WTC11 (cell line): ENCODE results near the gene LRR1. TPM values are rescaled to one million over a fixed set of nuclear protein-coding genes. Genes with fewer than 3 reads are reported as not detected.

Experiments used
- ATAC-seq: fragments of 200-7000 bp; cut with Tn5 transposase; 2 replicates; pipeline ENCODE4 v1.10.0; 2021; ENCODE audit warnings: mild to moderate bottlenecking, moderate library complexity
- Bru-seq: library from RNA; stranded (reverse); fragments of 400-500 nt; gene quantifications from one replicate; lab custom pipeline; 2021; lab: Mats Ljungman, UMichigan
- CTCF ChIA-PET: fragments of 300-600 bp; sonication (Branson Sonifier 250); formaldehyde crosslinking; loops from one replicate; lab custom pipeline; 2021; ENCODE audit warnings: antibody characterized with exemption; lab: Charles Lee
- POLR2A ChIA-PET: fragments of 350-600 bp; sonication (Branson Sonifier 250); formaldehyde crosslinking; loops from one replicate; lab custom pipeline; 2021; ENCODE audit warnings: antibody characterized with exemption; lab: Charles Lee
- DNase-seq: peaks from one replicate; pipeline ENCODE4 v3.0.0; 2021; ENCODE audit warnings: low spot score
- H3K27ac Mint-ChIP-seq: 2 replicates; pipeline ENCODE4 v1.8.0; 2021; ENCODE audit warnings: mixed read lengths
- H3K27me3 Mint-ChIP-seq: 2 replicates; pipeline ENCODE4 v1.8.0; 2021; ENCODE audit warnings: low read depth, mild to moderate bottlenecking, moderate library complexity, mixed read lengths
- H3K36me3 Mint-ChIP-seq: 2 replicates; pipeline ENCODE4 v1.8.0; 2021; ENCODE audit warnings: mixed read lengths
- H3K4me1 Mint-ChIP-seq: 2 replicates; pipeline ENCODE4 v1.8.0; 2022; ENCODE audit warnings: mixed read lengths
- H3K4me3 Mint-ChIP-seq: 2 replicates; pipeline ENCODE4 v1.8.0; 2021; ENCODE audit warnings: mild to moderate bottlenecking, moderate library complexity, mixed read lengths
- H3K9me3 Mint-ChIP-seq: 2 replicates; pipeline ENCODE4 v1.8.0; 2021; ENCODE audit warnings: mixed read lengths
- AR ChIP-seq: fragments of 250-450 bp; sonication (Bioruptor Pico); IDR thresholded peaks from 2 replicates; pipeline ENCODE4 v1.9.0; 2021; ENCODE audit warnings: mild to moderate bottlenecking
- CREB1 ChIP-seq: sonication (generic); formaldehyde crosslinking; IDR thresholded peaks from 2 replicates; pipeline ENCODE4 v1.8.0; 2023; ENCODE audit warnings: mild to moderate bottlenecking, missing genetic modification reagents
- EMX1 ChIP-seq: fragments of 250-450 bp; sonication (Bioruptor Pico); IDR thresholded peaks from 2 replicates; pipeline ENCODE4 v1.8.0; 2021; ENCODE audit warnings: mild to moderate bottlenecking
- ESRRA ChIP-seq: sonication (generic); formaldehyde crosslinking; IDR thresholded peaks from 2 replicates; pipeline ENCODE4 v1.8.1; 2022; ENCODE audit warnings: mild to moderate bottlenecking, missing genetic modification reagents, borderline replicate concordance
- GRHL2 ChIP-seq: fragments of 250-450 bp; sonication (Bioruptor Pico); IDR thresholded peaks from 2 replicates; pipeline ENCODE4 v1.8.0; 2022; ENCODE audit warnings: mild to moderate bottlenecking, moderate library complexity; ENCODE audit not compliant: insufficient replicate concordance, severe bottlenecking
- JUN ChIP-seq: sonication (generic); formaldehyde crosslinking; IDR thresholded peaks from 2 replicates; pipeline ENCODE4 v1.8.0; 2023; ENCODE audit warnings: mild to moderate bottlenecking, missing genetic modification reagents
- PRRX2 ChIP-seq: fragments of 250-450 bp; sonication (Bioruptor Pico); IDR thresholded peaks from 2 replicates; pipeline ENCODE4 v1.8.0; 2021; ENCODE audit warnings: mild to moderate bottlenecking
- SMAD4 ChIP-seq: sonication (generic); formaldehyde crosslinking; IDR thresholded peaks from 2 replicates; pipeline ENCODE4 v1.8.0; 2022; ENCODE audit warnings: mild to moderate bottlenecking, missing genetic modification reagents
- SP1 ChIP-seq: sonication (generic); formaldehyde crosslinking; conservative IDR thresholded peaks from 2 replicates; pipeline ENCODE4 v1.8.1; 2022; ENCODE audit warnings: missing genetic modification reagents
- ZBTB43 ChIP-seq: sonication (generic); formaldehyde crosslinking; IDR thresholded peaks from 2 replicates; pipeline ENCODE4 v1.8.1; 2023; ENCODE audit warnings: mild to moderate bottlenecking, missing genetic modification reagents
- ZNF232 ChIP-seq: sonication (generic); formaldehyde crosslinking; IDR thresholded peaks from 2 replicates; pipeline ENCODE4 v1.8.0; 2022; ENCODE audit warnings: mild to moderate bottlenecking, missing genetic modification reagents
- ZNF396 ChIP-seq: fragments of 250-450 bp; sonication (Bioruptor Pico); IDR thresholded peaks from 2 replicates; pipeline ENCODE4 v1.8.0; 2021; ENCODE audit warnings: mild to moderate bottlenecking, moderate library complexity, borderline replicate concordance
- ZNF423 ChIP-seq: fragments of 250-450 bp; sonication (Bioruptor Pico); IDR thresholded peaks from 2 replicates; pipeline ENCODE4 v2.1.2; 2022; ENCODE audit warnings: mild to moderate bottlenecking, moderate library complexity
- long read RNA-seq, 3 experiments: library from RNA in 1 of 3; library from capped mRNA in 1 of 3; library from polyadenylated mRNA in 1 of 3; unstranded in 2 of 3; stranded (forward) in 1 of 3; transcript quantifications; one replicate each; pipeline ENCODE4 v2.0.0, GENCODE V29; 2021
- total RNA-seq: library from RNA; stranded (reverse); gene quantifications from 3 replicates; pipeline ENCODE4 v1.2.3, GENCODE V29; 2021
- TF ChIP-seq, protein P1 (sequence below): fragments of 250-450 bp; sonication (Bioruptor Pico); IDR thresholded peaks from 2 replicates; pipeline ENCODE4 v1.9.0; 2021; ENCODE audit warnings: mild to moderate bottlenecking, borderline replicate concordance
- TF ChIP-seq, protein P2 (sequence below): sonication (generic); formaldehyde crosslinking; IDR thresholded peaks from 2 replicates; pipeline ENCODE4 v1.8.1; 2023; ENCODE audit warnings: mild to moderate bottlenecking, missing genetic modification reagents, borderline replicate concordance
- TF ChIP-seq, protein P3 (sequence below): sonication (generic); formaldehyde crosslinking; IDR thresholded peaks from 2 replicates; pipeline ENCODE4 v1.8.0; 2022; ENCODE audit warnings: mild to moderate bottlenecking, missing genetic modification reagents
- TF ChIP-seq, protein P4 (sequence below): sonication (generic); formaldehyde crosslinking; IDR thresholded peaks from 2 replicates; pipeline ENCODE4 v1.8.1; 2022; ENCODE audit warnings: mild to moderate bottlenecking, missing genetic modification reagents, moderate library complexity, borderline replicate concordance

The LRR1 gene, protein sequence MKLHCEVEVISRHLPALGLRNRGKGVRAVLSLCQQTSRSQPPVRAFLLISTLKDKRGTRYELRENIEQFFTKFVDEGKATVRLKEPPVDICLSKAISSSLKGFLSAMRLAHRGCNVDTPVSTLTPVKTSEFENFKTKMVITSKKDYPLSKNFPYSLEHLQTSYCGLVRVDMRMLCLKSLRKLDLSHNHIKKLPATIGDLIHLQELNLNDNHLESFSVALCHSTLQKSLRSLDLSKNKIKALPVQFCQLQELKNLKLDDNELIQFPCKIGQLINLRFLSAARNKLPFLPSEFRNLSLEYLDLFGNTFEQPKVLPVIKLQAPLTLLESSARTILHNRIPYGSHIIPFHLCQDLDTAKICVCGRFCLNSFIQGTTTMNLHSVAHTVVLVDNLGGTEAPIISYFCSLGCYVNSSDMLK
- total RNA-seq = 32.5 to 42.6 TPM (median 32.8 TPM) in 3 replicates
- percentile 84 among the genes with signal in this experiment for Bru-seq, nascent RNA
- long read RNA-seq, experiment 1, transcript LRR1-201 (4 exons, 1,745 nt) = major isoform, 36 of 77 reads
- long read RNA-seq, experiment 1, transcript LRR1-202 (3 exons, 957 nt) = minor isoform, 17 of 77 reads
- long read RNA-seq, experiment 1, partial matches to known transcripts = 7 of 77 reads
- long read RNA-seq, experiment 1, other reads (novel, unspliced or antisense) = 17 of 77 reads
- long read RNA-seq, experiment 2, transcript LRR1-201 (4 exons, 1,745 nt) = major isoform, 16 of 36 reads
- long read RNA-seq, experiment 2, transcript LRR1-202 (3 exons, 957 nt) = minor isoform, 11 of 36 reads
- long read RNA-seq, experiment 2, partial matches to known transcripts = 4 of 36 reads
- long read RNA-seq, experiment 2, other reads (novel, unspliced or antisense) = 5 of 36 reads
- long read RNA-seq, experiment 3, transcript LRR1-201 (4 exons, 1,745 nt) = major isoform, 141 of 181 reads
- long read RNA-seq, experiment 3, transcript LRR1-202 (3 exons, 957 nt) = minor isoform, 15 of 181 reads
- long read RNA-seq, experiment 3, partial matches to known transcripts = 13 of 181 reads
- long read RNA-seq, experiment 3, other reads (novel, unspliced or antisense) = 12 of 181 reads

DNA sequence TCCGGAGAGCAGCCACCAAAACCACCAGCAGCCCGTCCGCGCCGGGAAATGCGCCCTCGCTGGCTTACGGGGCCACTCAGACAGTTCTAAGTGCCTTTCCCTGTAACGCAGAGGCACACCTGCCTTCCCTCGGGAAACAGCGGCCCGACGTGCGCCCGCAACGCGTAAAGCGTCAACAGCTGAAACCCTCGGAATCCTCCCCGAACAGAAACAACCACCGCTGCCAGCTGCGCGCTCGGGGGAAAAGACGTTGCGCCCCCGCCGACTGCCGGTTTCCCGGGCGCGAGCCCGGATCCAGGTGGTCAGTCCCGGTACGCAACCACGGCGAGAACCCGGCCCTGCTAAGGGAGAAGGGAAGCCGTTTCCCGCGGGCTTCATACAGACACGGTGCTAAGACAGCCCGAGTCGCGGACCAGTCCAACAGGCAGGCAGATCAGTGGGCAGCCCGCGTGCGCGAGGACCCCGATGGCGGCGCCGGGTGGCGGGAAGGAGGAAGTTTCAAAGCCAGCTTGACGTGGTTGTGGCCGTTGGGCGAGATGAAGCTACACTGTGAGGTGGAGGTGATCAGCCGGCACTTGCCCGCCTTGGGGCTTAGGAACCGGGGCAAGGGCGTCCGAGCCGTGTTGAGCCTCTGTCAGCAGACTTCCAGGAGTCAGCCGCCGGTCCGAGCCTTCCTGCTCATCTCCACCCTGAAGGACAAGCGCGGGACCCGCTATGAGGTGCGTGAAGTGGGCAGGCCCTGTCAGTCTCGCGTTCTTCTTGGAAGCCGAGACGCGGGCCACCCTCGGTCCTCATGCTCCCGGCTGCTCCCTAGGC lies at the start of gene LRR1:
Gene LRR1 (plus strand): TSS at position 456 of the 816 bp plus-strand sequence. CDS start 81 bp downstream, at position 537.
- ATAC-seq = peak; percentile 74
- ChIA-PET CTCF (interaction anchor here (1.4 to 5.5 kb wide), 4 partner anchors 12 to 137 kb away, joined by 6 to 43 read pairs (median 10); partner anchors contain the start of genes MGAT2, RPL36AL and RPS29), POLR2A (interaction anchor here (0.6 to 4.1 kb wide), 5 partner anchors 13 to 170 kb away, joined by 4 to 26 read pairs (median 7); partner anchors contain the start of genes DNAAF2, KLHDC2, MGAT2 and RPL36AL)
- Mint-ChIP-seq H3K9me3 (no peaks in the 10 kb centered on the region), H3K4me3 (peak within 1 kb of the TSS; percentile 84), H3K4me1 (peaks cover 10% of the 10 kb centered on the region), H3K36me3 (0 out of 2 replicates have a peak, but pooled peaks cover 3% of the 10 kb centered on the region), H3K27me3 (peaks cover 5% of the 10 kb centered on the region), H3K27ac (peak within 1 kb of the TSS; percentile 94)
- DNase-seq = peak; percentile 83
- TF ChIP-seq PRRX2 (CRISPR knock-in tag) (no peak), ZNF423 (CRISPR knock-in tag) (no peak), CREB1 (0 out of 2 replicates have a peak, but pooled peaks have one; percentile 29), SMAD4 (peak; percentile 53; the same call in 1 of the 2 replicates), EMX1 (no peak), ZNF396 (CRISPR knock-in tag) (no peak), ESRRA (peak; percentile 69; the same call in 1 of the 2 replicates), SP1 (peak; percentile 70), ZNF232 (CRISPR knock-in tag) (peak; percentile 57; the same call in 1 of the 2 replicates), GRHL2 (CRISPR knock-in tag) (no peak), ZBTB43 (CRISPR knock-in tag) (0 out of 2 replicates have a peak, but pooled peaks have one; percentile 21), AR (no peak), JUN (0 out of 2 replicates have a peak, but pooled peaks have one; percentile 47)
- TF ChIP-seq, protein P1, sequence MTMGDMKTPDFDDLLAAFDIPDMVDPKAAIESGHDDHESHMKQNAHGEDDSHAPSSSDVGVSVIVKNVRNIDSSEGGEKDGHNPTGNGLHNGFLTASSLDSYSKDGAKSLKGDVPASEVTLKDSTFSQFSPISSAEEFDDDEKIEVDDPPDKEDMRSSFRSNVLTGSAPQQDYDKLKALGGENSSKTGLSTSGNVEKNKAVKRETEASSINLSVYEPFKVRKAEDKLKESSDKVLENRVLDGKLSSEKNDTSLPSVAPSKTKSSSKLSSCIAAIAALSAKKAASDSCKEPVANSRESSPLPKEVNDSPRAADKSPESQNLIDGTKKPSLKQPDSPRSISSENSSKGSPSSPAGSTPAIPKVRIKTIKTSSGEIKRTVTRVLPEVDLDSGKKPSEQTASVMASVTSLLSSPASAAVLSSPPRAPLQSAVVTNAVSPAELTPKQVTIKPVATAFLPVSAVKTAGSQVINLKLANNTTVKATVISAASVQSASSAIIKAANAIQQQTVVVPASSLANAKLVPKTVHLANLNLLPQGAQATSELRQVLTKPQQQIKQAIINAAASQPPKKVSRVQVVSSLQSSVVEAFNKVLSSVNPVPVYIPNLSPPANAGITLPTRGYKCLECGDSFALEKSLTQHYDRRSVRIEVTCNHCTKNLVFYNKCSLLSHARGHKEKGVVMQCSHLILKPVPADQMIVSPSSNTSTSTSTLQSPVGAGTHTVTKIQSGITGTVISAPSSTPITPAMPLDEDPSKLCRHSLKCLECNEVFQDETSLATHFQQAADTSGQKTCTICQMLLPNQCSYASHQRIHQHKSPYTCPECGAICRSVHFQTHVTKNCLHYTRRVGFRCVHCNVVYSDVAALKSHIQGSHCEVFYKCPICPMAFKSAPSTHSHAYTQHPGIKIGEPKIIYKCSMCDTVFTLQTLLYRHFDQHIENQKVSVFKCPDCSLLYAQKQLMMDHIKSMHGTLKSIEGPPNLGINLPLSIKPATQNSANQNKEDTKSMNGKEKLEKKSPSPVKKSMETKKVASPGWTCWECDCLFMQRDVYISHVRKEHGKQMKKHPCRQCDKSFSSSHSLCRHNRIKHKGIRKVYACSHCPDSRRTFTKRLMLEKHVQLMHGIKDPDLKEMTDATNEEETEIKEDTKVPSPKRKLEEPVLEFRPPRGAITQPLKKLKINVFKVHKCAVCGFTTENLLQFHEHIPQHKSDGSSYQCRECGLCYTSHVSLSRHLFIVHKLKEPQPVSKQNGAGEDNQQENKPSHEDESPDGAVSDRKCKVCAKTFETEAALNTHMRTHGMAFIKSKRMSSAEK = no peak
- TF ChIP-seq, protein P2, sequence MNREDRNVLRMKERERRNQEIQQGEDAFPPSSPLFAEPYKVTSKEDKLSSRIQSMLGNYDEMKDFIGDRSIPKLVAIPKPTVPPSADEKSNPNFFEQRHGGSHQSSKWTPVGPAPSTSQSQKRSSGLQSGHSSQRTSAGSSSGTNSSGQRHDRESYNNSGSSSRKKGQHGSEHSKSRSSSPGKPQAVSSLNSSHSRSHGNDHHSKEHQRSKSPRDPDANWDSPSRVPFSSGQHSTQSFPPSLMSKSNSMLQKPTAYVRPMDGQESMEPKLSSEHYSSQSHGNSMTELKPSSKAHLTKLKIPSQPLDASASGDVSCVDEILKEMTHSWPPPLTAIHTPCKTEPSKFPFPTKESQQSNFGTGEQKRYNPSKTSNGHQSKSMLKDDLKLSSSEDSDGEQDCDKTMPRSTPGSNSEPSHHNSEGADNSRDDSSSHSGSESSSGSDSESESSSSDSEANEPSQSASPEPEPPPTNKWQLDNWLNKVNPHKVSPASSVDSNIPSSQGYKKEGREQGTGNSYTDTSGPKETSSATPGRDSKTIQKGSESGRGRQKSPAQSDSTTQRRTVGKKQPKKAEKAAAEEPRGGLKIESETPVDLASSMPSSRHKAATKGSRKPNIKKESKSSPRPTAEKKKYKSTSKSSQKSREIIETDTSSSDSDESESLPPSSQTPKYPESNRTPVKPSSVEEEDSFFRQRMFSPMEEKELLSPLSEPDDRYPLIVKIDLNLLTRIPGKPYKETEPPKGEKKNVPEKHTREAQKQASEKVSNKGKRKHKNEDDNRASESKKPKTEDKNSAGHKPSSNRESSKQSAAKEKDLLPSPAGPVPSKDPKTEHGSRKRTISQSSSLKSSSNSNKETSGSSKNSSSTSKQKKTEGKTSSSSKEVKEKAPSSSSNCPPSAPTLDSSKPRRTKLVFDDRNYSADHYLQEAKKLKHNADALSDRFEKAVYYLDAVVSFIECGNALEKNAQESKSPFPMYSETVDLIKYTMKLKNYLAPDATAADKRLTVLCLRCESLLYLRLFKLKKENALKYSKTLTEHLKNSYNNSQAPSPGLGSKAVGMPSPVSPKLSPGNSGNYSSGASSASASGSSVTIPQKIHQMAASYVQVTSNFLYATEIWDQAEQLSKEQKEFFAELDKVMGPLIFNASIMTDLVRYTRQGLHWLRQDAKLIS (CRISPR knock-in tag) = peak; percentile 86
- TF ChIP-seq, protein P3, sequence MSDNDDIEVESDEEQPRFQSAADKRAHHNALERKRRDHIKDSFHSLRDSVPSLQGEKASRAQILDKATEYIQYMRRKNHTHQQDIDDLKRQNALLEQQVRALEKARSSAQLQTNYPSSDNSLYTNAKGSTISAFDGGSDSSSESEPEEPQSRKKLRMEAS (CRISPR knock-in tag) = peak; percentile 94
- TF ChIP-seq, protein P4, sequence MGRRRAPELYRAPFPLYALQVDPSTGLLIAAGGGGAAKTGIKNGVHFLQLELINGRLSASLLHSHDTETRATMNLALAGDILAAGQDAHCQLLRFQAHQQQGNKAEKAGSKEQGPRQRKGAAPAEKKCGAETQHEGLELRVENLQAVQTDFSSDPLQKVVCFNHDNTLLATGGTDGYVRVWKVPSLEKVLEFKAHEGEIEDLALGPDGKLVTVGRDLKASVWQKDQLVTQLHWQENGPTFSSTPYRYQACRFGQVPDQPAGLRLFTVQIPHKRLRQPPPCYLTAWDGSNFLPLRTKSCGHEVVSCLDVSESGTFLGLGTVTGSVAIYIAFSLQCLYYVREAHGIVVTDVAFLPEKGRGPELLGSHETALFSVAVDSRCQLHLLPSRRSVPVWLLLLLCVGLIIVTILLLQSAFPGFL (CRISPR knock-in tag) = peak; percentile 72; the same call in 1 of the 2 replicates
